HEK293 (cell line): ENCODE measurements around the gene HDGF.

ENCODE experiments used
- CTCF ChIA-PET: fragments of 350-600 bp; formaldehyde crosslinking; extraction: SDS; loops from one replicate; lab custom pipeline; 2021; ENCODE audit warnings: antibody characterized with exemption; lab: Yijun Ruan, JAX
- POLR2A ChIA-PET: fragments of 300-600 bp; formaldehyde crosslinking; extraction: SDS; loops from one replicate; lab custom pipeline; 2020; ENCODE audit warnings: antibody characterized with exemption, inconsistent platforms; lab: Yijun Ruan, JAX
- H3K27ac ChIP-seq: fragments of 200-500 bp; sonication (Bioruptor generic); 2 replicates; pipeline ENCODE4 v1.5.1; 2014; ENCODE audit warnings: low read depth, low read length, control low read depth, inconsistent platforms; ENCODE audit errors: extremely low read depth
- H3K36me3 ChIP-seq, 2 experiments: fragments of 200-500 bp in 1 of 2; sonication (Bioruptor generic) in 1 of 2; 1 replicate in 1 of 2; 2 replicates in 1 of 2; pipeline ENCODE4 v1.5.1; 2014 to 2017; ENCODE audit warnings: inconsistent platforms in 2 of 2, low read length in 2 of 2; ENCODE audit not compliant: control insufficient read depth in 2 of 2, insufficient read depth in 1 of 2
- H3K4me1 ChIP-seq: fragments of 200-500 bp; sonication (Bioruptor generic); 2 replicates; pipeline ENCODE4 v1.5.1; 2014; ENCODE audit warnings: mild to moderate bottlenecking, low read length, inconsistent platforms; ENCODE audit not compliant: control insufficient read depth, insufficient read depth
- H3K4me3 ChIP-seq: 2 replicates; pipeline ENCODE4 v1.5.1; 2011; ENCODE audit warnings: low read depth, mild to moderate bottlenecking, control low read depth, low read length, moderate library complexity
- H3K9me3 ChIP-seq: fragments of 200-500 bp; sonication (Bioruptor generic); 2 replicates; pipeline ENCODE4 v1.5.1; 2014; ENCODE audit warnings: low read depth, low read length, inconsistent platforms; ENCODE audit not compliant: control insufficient read depth, insufficient read depth
- GLI4 ChIP-seq: fragments of 450-650 bp; formaldehyde crosslinking; IDR thresholded peaks from 2 replicates; pipeline ENCODE4 v1.5.1; 2016; ENCODE audit warnings: missing biosample characterization, missing genetic modification characterization
- SP7 ChIP-seq: fragments of 450-650 bp; formaldehyde crosslinking; IDR thresholded peaks from 2 replicates; pipeline ENCODE4 v1.5.1; 2016; ENCODE audit warnings: missing biosample characterization, missing genetic modification characterization
- YY2 ChIP-seq: fragments of 450-650 bp; formaldehyde crosslinking; IDR thresholded peaks from 2 replicates; pipeline ENCODE4 v1.5.1; 2016; ENCODE audit warnings: missing biosample characterization, missing genetic modification characterization
- ZBTB20 ChIP-seq: fragments of 450-650 bp; formaldehyde crosslinking; IDR thresholded peaks from 2 replicates; pipeline ENCODE4 v1.5.1; 2016; ENCODE audit warnings: missing biosample characterization, missing genetic modification characterization
- ZBTB21 ChIP-seq: fragments of 450-650 bp; formaldehyde crosslinking; IDR thresholded peaks from 2 replicates; pipeline ENCODE4 v1.5.1; 2017; ENCODE audit warnings: missing biosample characterization, missing genetic modification characterization
- ZFHX2 ChIP-seq: fragments of 450-650 bp; formaldehyde crosslinking; conservative IDR thresholded peaks from 2 replicates; pipeline ENCODE4 v1.5.1; 2016; ENCODE audit warnings: missing biosample characterization, missing genetic modification characterization
- ZFP37 ChIP-seq: fragments of 450-650 bp; formaldehyde crosslinking; IDR thresholded peaks from 2 replicates; pipeline ENCODE4 v1.5.1; 2016; ENCODE audit warnings: missing biosample characterization, missing genetic modification characterization
- ZIC2 ChIP-seq: fragments of 450-650 bp; formaldehyde crosslinking; IDR thresholded peaks from 2 replicates; pipeline ENCODE4 v1.5.1; 2016; ENCODE audit warnings: missing biosample characterization, missing genetic modification characterization
- ZNF10 ChIP-seq: fragments of 450-650 bp; formaldehyde crosslinking; IDR thresholded peaks from 2 replicates; pipeline ENCODE4 v1.5.1; 2017; ENCODE audit warnings: missing biosample characterization, missing genetic modification characterization
- ZNF146 ChIP-seq: fragments of 450-650 bp; formaldehyde crosslinking; IDR thresholded peaks from 2 replicates; pipeline ENCODE4 v1.5.1; 2016; ENCODE audit warnings: missing biosample characterization, missing genetic modification characterization
- ZNF16 ChIP-seq: fragments of 450-650 bp; formaldehyde crosslinking; IDR thresholded peaks from 2 replicates; pipeline ENCODE4 v1.5.1; 2016; ENCODE audit warnings: low read depth, missing biosample characterization, missing genetic modification characterization
- ZNF202 ChIP-seq: fragments of 450-650 bp; formaldehyde crosslinking; IDR thresholded peaks from 2 replicates; pipeline ENCODE4 v1.5.1; 2016; ENCODE audit warnings: missing biosample characterization, missing genetic modification characterization, borderline replicate concordance
- ZNF239 ChIP-seq: fragments of 450-650 bp; formaldehyde crosslinking; IDR thresholded peaks from 2 replicates; pipeline ENCODE4 v1.5.1; 2016; ENCODE audit warnings: missing biosample characterization, missing genetic modification characterization
- ZNF324 ChIP-seq: fragments of 450-650 bp; formaldehyde crosslinking; IDR thresholded peaks from 2 replicates; pipeline ENCODE4 v1.5.1; 2016; ENCODE audit warnings: missing biosample characterization, missing genetic modification characterization
- ZNF391 ChIP-seq: fragments of 450-650 bp; formaldehyde crosslinking; IDR thresholded peaks from 2 replicates; pipeline ENCODE4 v1.5.1; 2016; ENCODE audit warnings: low read depth, missing biosample characterization, missing genetic modification characterization, borderline replicate concordance
- ZNF596 ChIP-seq: fragments of 450-650 bp; IDR thresholded peaks from 2 replicates; pipeline ENCODE4 v1.5.0; 2018; ENCODE audit warnings: missing biosample characterization, mild to moderate bottlenecking, missing genetic modification characterization, moderate library complexity
- ZNF624 ChIP-seq: fragments of 450-650 bp; formaldehyde crosslinking; IDR thresholded peaks from 2 replicates; pipeline ENCODE4 v1.5.1; 2017; ENCODE audit warnings: missing biosample characterization, missing genetic modification characterization
- ZNF626 ChIP-seq: fragments of 450-650 bp; sonication (Bioruptor Pico); formaldehyde crosslinking; IDR thresholded peaks from 2 replicates; pipeline ENCODE4 v1.5.1; 2018; ENCODE audit warnings: missing biosample characterization, missing genetic modification characterization, inconsistent platforms
- ZNF701 ChIP-seq: fragments of 450-650 bp; formaldehyde crosslinking; IDR thresholded peaks from 2 replicates; pipeline ENCODE4 v1.5.1; 2016; ENCODE audit warnings: missing biosample characterization, missing genetic modification characterization
- ZNF785 ChIP-seq: fragments of 450-650 bp; formaldehyde crosslinking; IDR thresholded peaks from 2 replicates; pipeline ENCODE4 v1.5.1; 2016; ENCODE audit warnings: missing biosample characterization, missing genetic modification characterization
- ZNF843 ChIP-seq: fragments of 450-650 bp; formaldehyde crosslinking; IDR thresholded peaks from 2 replicates; pipeline ENCODE4 v1.5.1; 2016; ENCODE audit warnings: missing biosample characterization, missing genetic modification characterization
- TF ChIP-seq, protein P1 (sequence below): fragments of 450-650 bp; formaldehyde crosslinking; IDR thresholded peaks from 2 replicates; pipeline ENCODE4 v1.5.1; 2016; ENCODE audit warnings: missing biosample characterization, missing genetic modification characterization
- TF ChIP-seq, protein P2 (sequence below): fragments of 450-650 bp; formaldehyde crosslinking; IDR thresholded peaks from 2 replicates; pipeline ENCODE4 v1.5.1; 2017; ENCODE audit warnings: missing biosample characterization, mild to moderate bottlenecking, missing genetic modification characterization, moderate library complexity
- TF ChIP-seq, protein P3 (sequence below): fragments of 450-650 bp; formaldehyde crosslinking; conservative IDR thresholded peaks from 2 replicates; pipeline ENCODE4 v1.5.1; 2016; ENCODE audit warnings: low read depth, missing biosample characterization, missing genetic modification characterization
- TF ChIP-seq, protein P4 (sequence below): fragments of 450-650 bp; formaldehyde crosslinking; IDR thresholded peaks from 2 replicates; pipeline ENCODE4 v1.5.1; 2016; ENCODE audit warnings: missing biosample characterization, missing genetic modification characterization
- TF ChIP-seq, protein P5 (sequence below): fragments of 450-650 bp; formaldehyde crosslinking; IDR thresholded peaks from 2 replicates; pipeline ENCODE4 v1.5.1; 2016; ENCODE audit warnings: missing biosample characterization, missing genetic modification characterization
- TF ChIP-seq, protein P6 (sequence below): fragments of 450-650 bp; formaldehyde crosslinking; IDR thresholded peaks from 2 replicates; pipeline ENCODE4 v1.5.1; 2016; ENCODE audit warnings: missing biosample characterization, missing genetic modification characterization

HDGF gene

DNA sequence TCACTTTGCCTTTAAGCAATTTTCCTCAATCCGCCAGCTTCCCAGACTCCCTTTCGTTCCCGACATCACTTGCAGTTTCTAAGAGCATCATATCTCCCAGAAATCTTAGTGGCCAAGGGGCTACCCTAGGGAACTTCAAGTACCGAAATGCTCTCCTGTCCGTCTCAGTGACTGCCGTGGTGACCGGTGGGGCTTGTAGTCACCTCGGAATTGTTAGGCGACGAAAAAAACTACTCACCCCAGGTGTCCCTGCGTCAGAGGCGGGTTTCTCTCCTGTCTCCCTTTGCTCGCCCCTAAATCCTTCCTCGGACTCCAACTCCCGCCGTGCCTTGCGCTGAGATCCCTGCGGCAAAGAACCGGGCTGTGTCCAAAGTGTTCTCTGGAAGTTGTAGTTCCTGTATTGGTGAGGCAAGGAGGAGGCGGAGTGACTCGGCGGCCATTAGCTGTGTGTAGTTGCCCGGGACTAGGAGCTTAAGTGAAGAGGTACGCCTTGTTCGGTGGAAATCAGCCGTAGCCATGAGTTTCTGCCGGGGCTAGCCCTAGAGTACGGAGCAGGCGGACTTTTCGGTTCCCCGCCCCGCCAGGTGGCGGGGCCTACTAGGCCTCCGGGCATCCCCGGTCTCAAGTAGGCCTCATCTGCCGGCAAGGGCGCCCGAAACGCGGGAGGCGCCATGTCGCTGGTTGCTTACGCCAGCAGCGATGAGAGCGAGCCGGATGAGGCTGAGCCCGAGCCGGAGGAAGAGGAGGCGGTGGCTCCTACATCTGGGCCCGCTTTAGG lies 15.8 kb upstream of the HDGF start, which contains the start of gene PRCC:
Gene PRCC (plus strand): TSS at position 435 of the 778 bp plus-strand sequence. CDS start 237 bp downstream, at position 672.
- H3K36me3 ChIP-seq: peaks cover 4 to 35% of the 10 kb centered on the region in 2 experiments; a peak in 2 of 3 replicates
- H3K27ac ChIP-seq: peak within 1 kb of the TSS; percentile 94
- peak within 1 kb of the TSS; percentile 92 for H3K4me3 ChIP-seq
- ChIA-PET CTCF (interaction anchor here (0.7 to 5.0 kb wide), 7 partner anchors 11 to 161 kb away, joined by 3 to 28 read pairs (median 5); partner anchors contain the start of genes ISG20L2, METTL25B and NTRK1), POLR2A (interaction anchor here (0.5 to 3.9 kb wide), 16 partner anchors 11 to 143 kb away, joined by 3 to 110 read pairs (median 5); partner anchors contain the start of genes HDGF, ISG20L2, METTL25B and MRPL24)
- no peaks in the 10 kb centered on the region for H3K9me3 ChIP-seq
- peaks cover 6% of the 10 kb centered on the region; the same call in 1 of the 2 replicates for H3K4me1 ChIP-seq
- 0 out of 2 replicates have a peak, but pooled peaks have one; percentile 16 for TF ChIP-seq ZNF624 (tag by site-specific recombination)
- peak; percentile 53; the same call in 1 of the 2 replicates for TF ChIP-seq ZNF843
- TF ChIP-seq, protein P1, sequence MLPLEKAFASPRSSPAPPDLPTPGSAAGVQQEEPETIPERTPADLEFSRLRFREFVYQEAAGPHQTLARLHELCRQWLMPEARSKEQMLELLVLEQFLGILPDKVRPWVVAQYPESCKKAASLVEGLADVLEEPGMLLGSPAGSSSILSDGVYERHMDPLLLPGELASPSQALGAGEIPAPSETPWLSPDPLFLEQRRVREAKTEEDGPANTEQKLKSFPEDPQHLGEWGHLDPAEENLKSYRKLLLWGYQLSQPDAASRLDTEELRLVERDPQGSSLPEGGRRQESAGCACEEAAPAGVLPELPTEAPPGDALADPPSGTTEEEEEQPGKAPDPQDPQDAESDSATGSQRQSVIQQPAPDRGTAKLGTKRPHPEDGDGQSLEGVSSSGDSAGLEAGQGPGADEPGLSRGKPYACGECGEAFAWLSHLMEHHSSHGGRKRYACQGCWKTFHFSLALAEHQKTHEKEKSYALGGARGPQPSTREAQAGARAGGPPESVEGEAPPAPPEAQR (tag by site-specific recombination): 0 out of 2 replicates have a peak, but pooled peaks have one; percentile 65
- TF ChIP-seq, protein P2, sequence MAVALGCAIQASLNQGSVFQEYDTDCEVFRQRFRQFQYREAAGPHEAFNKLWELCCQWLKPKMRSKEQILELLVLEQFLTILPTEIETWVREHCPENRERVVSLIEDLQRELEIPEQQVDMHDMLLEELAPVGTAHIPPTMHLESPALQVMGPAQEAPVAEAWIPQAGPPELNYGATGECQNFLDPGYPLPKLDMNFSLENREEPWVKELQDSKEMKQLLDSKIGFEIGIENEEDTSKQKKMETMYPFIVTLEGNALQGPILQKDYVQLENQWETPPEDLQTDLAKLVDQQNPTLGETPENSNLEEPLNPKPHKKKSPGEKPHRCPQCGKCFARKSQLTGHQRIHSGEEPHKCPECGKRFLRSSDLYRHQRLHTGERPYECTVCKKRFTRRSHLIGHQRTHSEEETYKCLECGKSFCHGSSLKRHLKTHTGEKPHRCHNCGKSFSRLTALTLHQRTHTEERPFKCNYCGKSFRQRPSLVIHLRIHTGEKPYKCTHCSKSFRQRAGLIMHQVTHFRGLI (tag by site-specific recombination): peak; percentile 66; the same call in 1 of the 2 replicates
- TF ChIP-seq YY2: peak; percentile 92
- TF ChIP-seq SP7: peak; percentile 57
- no peak for TF ChIP-seq ZNF202
- TF ChIP-seq, protein P3, sequence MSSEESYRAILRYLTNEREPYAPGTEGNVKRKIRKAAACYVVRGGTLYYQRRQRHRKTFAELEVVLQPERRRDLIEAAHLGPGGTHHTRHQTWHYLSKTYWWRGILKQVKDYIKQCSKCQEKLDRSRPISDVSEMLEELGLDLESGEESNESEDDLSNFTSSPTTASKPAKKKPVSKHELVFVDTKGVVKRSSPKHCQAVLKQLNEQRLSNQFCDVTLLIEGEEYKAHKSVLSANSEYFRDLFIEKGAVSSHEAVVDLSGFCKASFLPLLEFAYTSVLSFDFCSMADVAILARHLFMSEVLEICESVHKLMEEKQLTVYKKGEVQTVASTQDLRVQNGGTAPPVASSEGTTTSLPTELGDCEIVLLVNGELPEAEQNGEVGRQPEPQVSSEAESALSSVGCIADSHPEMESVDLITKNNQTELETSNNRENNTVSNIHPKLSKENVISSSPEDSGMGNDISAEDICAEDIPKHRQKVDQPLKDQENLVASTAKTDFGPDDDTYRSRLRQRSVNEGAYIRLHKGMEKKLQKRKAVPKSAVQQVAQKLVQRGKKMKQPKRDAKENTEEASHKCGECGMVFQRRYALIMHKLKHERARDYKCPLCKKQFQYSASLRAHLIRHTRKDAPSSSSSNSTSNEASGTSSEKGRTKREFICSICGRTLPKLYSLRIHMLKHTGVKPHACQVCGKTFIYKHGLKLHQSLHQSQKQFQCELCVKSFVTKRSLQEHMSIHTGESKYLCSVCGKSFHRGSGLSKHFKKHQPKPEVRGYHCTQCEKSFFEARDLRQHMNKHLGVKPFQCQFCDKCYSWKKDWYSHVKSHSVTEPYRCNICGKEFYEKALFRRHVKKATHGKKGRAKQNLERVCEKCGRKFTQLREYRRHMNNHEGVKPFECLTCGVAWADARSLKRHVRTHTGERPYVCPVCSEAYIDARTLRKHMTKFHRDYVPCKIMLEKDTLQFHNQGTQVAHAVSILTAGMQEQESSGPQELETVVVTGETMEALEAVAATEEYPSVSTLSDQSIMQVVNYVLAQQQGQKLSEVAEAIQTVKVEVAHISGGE (tag by site-specific recombination): peak; percentile 73
- TF ChIP-seq ZBTB21: 0 out of 2 replicates have a peak, but pooled peaks have one; percentile 16
- no peak; the same call in 1 of the 2 replicates for TF ChIP-seq ZNF391 (tag by site-specific recombination)
- peak; percentile 46; the same call in 1 of the 2 replicates for TF ChIP-seq ZFHX2 (tag by site-specific recombination)
- peak; percentile 95 for TF ChIP-seq GLI4 (tag by site-specific recombination)
- TF ChIP-seq ZNF324 (tag by site-specific recombination): peak; percentile 51; the same call in 1 of the 2 replicates
- TF ChIP-seq ZNF146 (tag by site-specific recombination): peak; percentile 64
- TF ChIP-seq, protein P4, sequence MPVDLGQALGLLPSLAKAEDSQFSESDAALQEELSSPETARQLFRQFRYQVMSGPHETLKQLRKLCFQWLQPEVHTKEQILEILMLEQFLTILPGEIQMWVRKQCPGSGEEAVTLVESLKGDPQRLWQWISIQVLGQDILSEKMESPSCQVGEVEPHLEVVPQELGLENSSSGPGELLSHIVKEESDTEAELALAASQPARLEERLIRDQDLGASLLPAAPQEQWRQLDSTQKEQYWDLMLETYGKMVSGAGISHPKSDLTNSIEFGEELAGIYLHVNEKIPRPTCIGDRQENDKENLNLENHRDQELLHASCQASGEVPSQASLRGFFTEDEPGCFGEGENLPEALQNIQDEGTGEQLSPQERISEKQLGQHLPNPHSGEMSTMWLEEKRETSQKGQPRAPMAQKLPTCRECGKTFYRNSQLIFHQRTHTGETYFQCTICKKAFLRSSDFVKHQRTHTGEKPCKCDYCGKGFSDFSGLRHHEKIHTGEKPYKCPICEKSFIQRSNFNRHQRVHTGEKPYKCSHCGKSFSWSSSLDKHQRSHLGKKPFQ: peak; percentile 54; the same call in 1 of the 2 replicates
- 0 out of 2 replicates have a peak, but pooled peaks have one; percentile 17 for TF ChIP-seq ZNF596
- no peak for TF ChIP-seq ZIC2 (tag by site-specific recombination)
- TF ChIP-seq ZNF239 (tag by site-specific recombination): no peak
- TF ChIP-seq ZNF701 (tag by site-specific recombination): 0 out of 2 replicates have a peak, but pooled peaks have one; percentile 62
- TF ChIP-seq ZFP37 (tag by site-specific recombination): peak; percentile 99
- 0 out of 2 replicates have a peak, but pooled peaks have one; percentile 36 for TF ChIP-seq ZNF785 (tag by site-specific recombination)
- 0 out of 2 replicates have a peak, but pooled peaks have one; percentile 49 for TF ChIP-seq ZNF16 (tag by site-specific recombination)
- TF ChIP-seq ZNF10 (tag by site-specific recombination): peak; percentile 49
- peak; percentile 89 for TF ChIP-seq ZBTB20 (tag by site-specific recombination)
- TF ChIP-seq, protein P5, sequence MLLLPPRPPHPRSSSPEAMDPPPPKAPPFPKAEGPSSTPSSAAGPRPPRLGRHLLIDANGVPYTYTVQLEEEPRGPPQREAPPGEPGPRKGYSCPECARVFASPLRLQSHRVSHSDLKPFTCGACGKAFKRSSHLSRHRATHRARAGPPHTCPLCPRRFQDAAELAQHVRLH: peak; percentile 43
- no peak for TF ChIP-seq ZNF626 (tag by site-specific recombination)
- TF ChIP-seq, protein P6, sequence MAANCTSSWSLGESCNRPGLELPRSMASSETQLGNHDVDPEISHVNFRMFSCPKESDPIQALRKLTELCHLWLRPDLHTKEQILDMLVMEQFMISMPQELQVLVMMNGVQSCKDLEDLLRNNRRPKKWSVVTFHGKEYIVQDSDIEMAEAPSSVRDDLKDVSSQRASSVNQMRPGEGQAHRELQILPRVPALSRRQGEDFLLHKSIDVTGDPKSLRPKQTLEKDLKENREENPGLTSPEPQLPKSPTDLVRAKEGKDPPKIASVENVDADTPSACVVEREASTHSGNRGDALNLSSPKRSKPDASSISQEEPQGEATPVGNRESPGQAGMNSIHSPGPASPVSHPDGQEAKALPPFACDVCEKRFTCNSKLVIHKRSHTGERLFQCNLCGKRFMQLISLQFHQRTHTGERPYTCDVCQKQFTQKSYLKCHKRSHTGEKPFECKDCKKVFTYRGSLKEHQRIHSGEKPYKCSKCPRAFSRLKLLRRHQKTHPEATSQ (tag by site-specific recombination): peak; percentile 89
